Activated naive CD8-positive, alpha-beta T cell treated with anti-CD3 and anti-CD28 coated beads, Interleukin-2, amount 10 ng/mL, durations not matched to agents 7 days and 5 days (primary cell): ENCODE data around the gene CEP112. TPM values are rescaled to one million over a fixed set of nuclear protein-coding genes. Genes with fewer than 3 reads are reported as not detected.
"Not testable (repeated sequence)": the region's sequence is repeated elsewhere in the genome, so short reads cannot be mapped to it uniquely, and the experiment has no call there.

Source experiments
- ATAC-seq: fragments of 150-1000 bp; cut with Tn5 transposase; one replicate; pipeline ENCODE4 v1.10.0; 2021; ENCODE audit warnings: low read depth, moderate library complexity
- POLR2A ChIA-PET: fragments of 350-600 bp; sonication (Branson Sonifier 250); formaldehyde crosslinking; loops from one replicate; lab custom pipeline; 2021; ENCODE audit warnings: antibody characterized with exemption; lab: Charles Lee
- DNase-seq: peaks from one replicate; pipeline ENCODE4 v3.0.0; 2021
- H3K27ac Mint-ChIP-seq: one replicate; pipeline ENCODE4 v1.8.0; 2022; ENCODE audit warnings: mild to moderate bottlenecking, mixed read lengths
- H3K27me3 Mint-ChIP-seq: one replicate; pipeline ENCODE4 v1.8.0; 2022; ENCODE audit warnings: mild to moderate bottlenecking, moderate library complexity, mixed read lengths
- H3K36me3 Mint-ChIP-seq: one replicate; pipeline ENCODE4 v1.8.0; 2021; ENCODE audit warnings: mild to moderate bottlenecking, mixed read lengths
- H3K4me1 Mint-ChIP-seq: one replicate; pipeline ENCODE4 v1.8.0; 2021; ENCODE audit warnings: mixed read lengths
- H3K4me3 Mint-ChIP-seq: one replicate; pipeline ENCODE4 v1.8.0; 2022; ENCODE audit warnings: mild to moderate bottlenecking, moderate library complexity, mixed read lengths
- H3K9me3 Mint-ChIP-seq: one replicate; pipeline ENCODE4 v1.8.0; 2021; ENCODE audit warnings: mixed read lengths
- total RNA-seq, 2 experiments: library from RNA; stranded (reverse); gene quantifications; one replicate each; pipeline ENCODE4 v1.2.3, GENCODE V29; 2021

The CEP112 gene
- total RNA-seq, 2 experiments from 2014 or later: 2.1 to 3.8 TPM

GRCh38 chr17:66115246-66115645 is 76.7 kb downstream of the CEP112 start:
- peaks cover 8% of the 10 kb centered on the region for H3K27me3 Mint-ChIP-seq

GRCh38 chr17:66114609-66115008 is 77.3 kb downstream of the CEP112 start:
- POLR2A ChIA-PET: no interaction called here
- H3K27ac Mint-ChIP-seq: no peak overlapping the region

More at GRCh38 chr17:66115246-66115645, 76.7 kb downstream of the CEP112 start:
- Mint-ChIP-seq H3K4me3 (no peak overlapping the region), H3K36me3 (no peaks in the 10 kb centered on the region), H3K27ac (no peak overlapping the region), H3K4me1 (no peaks in the 10 kb centered on the region), H3K9me3 (peaks cover 3% of the 10 kb centered on the region)
- ATAC-seq (no peak), DNase-seq (no peak)
- POLR2A ChIA-PET: no interaction called here

GRCh38 chr17:66107731-66108130 is 84.2 kb downstream of the CEP112 start:
- H3K9me3 Mint-ChIP-seq: peaks cover 3% of the 10 kb centered on the region
- H3K36me3 Mint-ChIP-seq: peaks cover 2% of the 10 kb centered on the region
- H3K4me3 Mint-ChIP-seq: no peak overlapping the region
- DNase-seq (no peak), ATAC-seq (no peak)
- H3K27ac Mint-ChIP-seq: no peak overlapping the region
- POLR2A ChIA-PET: no interaction called here
- H3K27me3 Mint-ChIP-seq: peaks cover 4% of the 10 kb centered on the region
- no peaks in the 10 kb centered on the region for H3K4me1 Mint-ChIP-seq

More at GRCh38 chr17:66114609-66115008, 77.3 kb downstream of the CEP112 start:
- no peak overlapping the region for H3K4me3 Mint-ChIP-seq
- H3K4me1 Mint-ChIP-seq: no peaks in the 10 kb centered on the region
- peaks cover 8% of the 10 kb centered on the region for H3K27me3 Mint-ChIP-seq
- no peaks in the 10 kb centered on the region for H3K36me3 Mint-ChIP-seq
- DNase-seq: no peak
- ATAC-seq: no peak
- peaks cover 3% of the 10 kb centered on the region for H3K9me3 Mint-ChIP-seq

GRCh38 chr17:66098040-66098439 is 93.9 kb downstream of the CEP112 start:
- ATAC-seq: no peak
- Mint-ChIP-seq H3K36me3 (no peaks in the 10 kb centered on the region), H3K4me1 (no peaks in the 10 kb centered on the region), H3K27ac (no peak overlapping the region), H3K4me3 (no peak overlapping the region), H3K9me3 (no peaks in the 10 kb centered on the region), H3K27me3 (peaks cover 3% of the 10 kb centered on the region)
- POLR2A ChIA-PET: no interaction called here
- DNase-seq: no peak

GRCh38 chr17:66094727-66095126 is 97.2 kb downstream of the CEP112 start:
- Mint-ChIP-seq H3K27ac (no peak overlapping the region), H3K27me3 (peaks cover 3% of the 10 kb centered on the region), H3K4me3 (no peak overlapping the region), H3K9me3 (peaks cover 3% of the 10 kb centered on the region), H3K4me1 (no peaks in the 10 kb centered on the region), H3K36me3 (no peaks in the 10 kb centered on the region)
- no peak for ATAC-seq
- POLR2A ChIA-PET: no interaction called here
- no peak for DNase-seq

- POLR2A ChIA-PET: no interaction called here
- H3K36me3 Mint-ChIP-seq: no peaks in the 10 kb centered on the region
- peaks cover 4% of the 10 kb centered on the region for H3K9me3 Mint-ChIP-seq
- H3K27ac Mint-ChIP-seq: no peak overlapping the region
- ATAC-seq (no peak), DNase-seq (no peak)
- no peaks in the 10 kb centered on the region for H3K27me3 Mint-ChIP-seq
- H3K4me1 Mint-ChIP-seq: no peaks in the 10 kb centered on the region
- no peak overlapping the region for H3K4me3 Mint-ChIP-seq
These were observed 100.4 kb downstream of the CEP112 start for GRCh38 chr17:66091445-66092080.

- Mint-ChIP-seq H3K4me3 (no peak overlapping the region), H3K36me3 (no peaks in the 10 kb centered on the region), H3K27me3 (no peaks in the 10 kb centered on the region), H3K27ac (no peak overlapping the region), H3K4me1 (no peaks in the 10 kb centered on the region), H3K9me3 (peaks cover 4% of the 10 kb centered on the region)
- no peak for DNase-seq
- no peak for ATAC-seq
- POLR2A ChIA-PET: no interaction called here
These were observed 102.2 kb downstream of the CEP112 start for GRCh38 chr17:66089764-66090163.

GRCh38 chr17:66088173-66088572 is 103.8 kb downstream of the CEP112 start:
- no peak for DNase-seq
- H3K27ac Mint-ChIP-seq: no peak overlapping the region
- H3K9me3 Mint-ChIP-seq: peaks cover 4% of the 10 kb centered on the region
- no peaks in the 10 kb centered on the region for H3K4me1 Mint-ChIP-seq
- no peak overlapping the region for H3K4me3 Mint-ChIP-seq
- H3K27me3 Mint-ChIP-seq: no peaks in the 10 kb centered on the region
- H3K36me3 Mint-ChIP-seq: no peaks in the 10 kb centered on the region
- ATAC-seq: no peak
- POLR2A ChIA-PET: no interaction called here

GRCh38 chr17:66087073-66087472 is 104.9 kb downstream of the CEP112 start:
- DNase-seq (no peak), ATAC-seq (no peak)
- Mint-ChIP-seq H3K9me3 (peaks cover 2% of the 10 kb centered on the region), H3K36me3 (no peaks in the 10 kb centered on the region), H3K4me1 (no peaks in the 10 kb centered on the region), H3K4me3 (no peak overlapping the region), H3K27me3 (no peaks in the 10 kb centered on the region), H3K27ac (no peak overlapping the region)
- POLR2A ChIA-PET: no interaction called here

- no peak for DNase-seq
- peaks cover under 1% of the 10 kb centered on the region for H3K36me3 Mint-ChIP-seq
- ATAC-seq: no peak
- H3K9me3 Mint-ChIP-seq: peaks cover 2% of the 10 kb centered on the region
- H3K4me3 Mint-ChIP-seq: no peak overlapping the region
- no peaks in the 10 kb centered on the region for H3K4me1 Mint-ChIP-seq
- no peak overlapping the region for H3K27ac Mint-ChIP-seq
- POLR2A ChIA-PET: no interaction called here
- H3K27me3 Mint-ChIP-seq: no peaks in the 10 kb centered on the region
These were observed 106.7 kb downstream of the CEP112 start for GRCh38 chr17:66085221-66085620.

GRCh38 chr17:66080670-66081069 is 111.3 kb downstream of the CEP112 start:
- H3K9me3 Mint-ChIP-seq, DNase-seq, H3K27me3 Mint-ChIP-seq, H3K4me1 Mint-ChIP-seq, H3K36me3 Mint-ChIP-seq, H3K27ac Mint-ChIP-seq, ATAC-seq, H3K4me3 Mint-ChIP-seq: not testable (repeated sequence)
- POLR2A ChIA-PET: interaction anchor here (0.7 kb wide), 1 partner anchor 361 kb away, joined by 3 read pairs; no protein-coding TSS in a partner anchor

- POLR2A ChIA-PET: no interaction called here
- Mint-ChIP-seq H3K27me3 (no peaks in the 10 kb centered on the region), H3K4me3 (no peak overlapping the region), H3K4me1 (no peaks in the 10 kb centered on the region), H3K9me3 (no peaks in the 10 kb centered on the region), H3K36me3 (peaks cover 2% of the 10 kb centered on the region), H3K27ac (no peak overlapping the region)
- DNase-seq (no peak), ATAC-seq (no peak)
These were observed 115.3 kb downstream of the CEP112 start for GRCh38 chr17:66076546-66077190.

GRCh38 chr17:66073384-66073783 is 118.5 kb downstream of the CEP112 start:
- Mint-ChIP-seq H3K4me1 (no peaks in the 10 kb centered on the region), H3K27ac (no peak overlapping the region), H3K4me3 (no peak overlapping the region), H3K27me3 (no peaks in the 10 kb centered on the region), H3K9me3 (no peaks in the 10 kb centered on the region), H3K36me3 (no peaks in the 10 kb centered on the region)
- POLR2A ChIA-PET: no interaction called here
- ATAC-seq (no peak), DNase-seq (no peak)

- Mint-ChIP-seq H3K4me1 (no peaks in the 10 kb centered on the region), H3K27me3 (no peaks in the 10 kb centered on the region), H3K36me3 (peaks cover under 1% of the 10 kb centered on the region), H3K27ac (no peak overlapping the region), H3K9me3 (peaks cover 3% of the 10 kb centered on the region), H3K4me3 (no peak overlapping the region)
- POLR2A ChIA-PET: no interaction called here
- no peak for DNase-seq
- no peak for ATAC-seq
These were observed 128.2 kb downstream of the CEP112 start for GRCh38 chr17:66063686-66064085.
